HG02623 (cell line): ENCODE results near the gene ARHGEF12.
A peak's percentile ranks its signal among the peaks of the same experiment; 100 is the strongest.

ENCODE experiments used
- ATAC-seq: cut with Tn5 transposase; IDR thresholded peaks from one replicate; pipeline ENCODE4 v1.9.1; 2021; ENCODE audit warnings: moderate library complexity; ENCODE audit not compliant: unreplicated experiment

ARHGEF12 gene

DNA sequence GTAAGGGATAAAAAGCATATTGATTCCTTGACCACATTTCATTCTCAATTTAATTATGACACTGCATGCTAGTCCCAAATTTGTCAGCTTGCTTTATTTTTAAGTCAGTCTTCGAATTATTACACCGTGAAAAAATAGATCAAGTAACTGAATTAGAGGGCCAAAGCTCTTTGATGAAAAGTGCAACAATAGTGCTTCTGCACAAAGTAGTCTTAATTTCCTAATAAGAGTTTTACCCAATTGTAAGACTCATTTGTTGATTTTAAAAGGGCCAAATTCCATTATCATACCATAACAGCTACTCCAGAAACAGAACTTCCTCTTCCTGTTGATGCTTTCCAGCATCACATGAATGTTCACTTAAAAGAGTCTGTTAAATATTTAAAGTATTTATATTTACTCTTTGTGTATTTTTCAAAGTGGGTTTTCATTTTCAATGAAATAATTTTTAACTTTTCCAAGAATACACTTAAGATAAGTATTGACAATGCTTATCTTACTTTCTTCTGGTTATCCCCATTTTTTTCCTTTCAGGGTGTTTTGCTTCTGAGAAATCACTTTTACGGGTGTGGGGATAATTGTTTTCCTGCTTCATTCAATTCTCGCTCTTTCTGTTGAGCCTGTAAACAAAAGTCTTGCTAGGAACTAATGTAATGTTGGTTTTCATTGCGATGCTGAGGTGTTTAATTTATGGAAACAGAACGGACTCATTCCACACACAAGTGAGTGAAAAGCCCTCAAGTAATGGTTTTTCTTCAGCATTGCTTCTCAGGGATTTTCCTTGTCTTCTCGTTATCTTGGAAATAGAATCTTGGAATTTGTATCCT, 2.1 kb downstream of the ARHGEF12 start:
- no peak for ATAC-seq

GRCh38 chr11:120339394-120339890, 3.2 kb downstream of the ARHGEF12 start:
- ATAC-seq: no peak

DNA sequence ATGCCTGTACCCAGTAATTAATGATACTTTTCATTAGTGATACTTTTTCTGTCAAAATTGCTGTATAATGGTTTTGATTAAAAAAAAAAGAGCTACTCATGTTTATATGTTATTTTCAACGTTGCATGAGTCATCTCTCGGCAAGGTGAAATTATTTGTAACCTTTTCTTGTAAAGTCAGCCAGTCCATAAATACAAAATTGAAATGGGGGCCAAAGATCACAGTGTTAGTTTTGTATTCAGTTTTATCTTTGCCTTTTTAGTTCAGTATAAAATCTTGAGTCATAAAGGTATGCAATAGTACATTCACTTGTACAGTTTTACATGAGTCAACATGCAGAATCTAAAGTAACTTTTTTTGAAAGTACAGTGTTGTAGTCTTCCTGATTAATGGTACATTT, 4.3 kb downstream of the ARHGEF12 start:
- no peak for ATAC-seq

- ATAC-seq: no peak
Measured at GRCh38 chr11:120342226-120342625, 6.0 kb downstream of the ARHGEF12 start.

GRCh38 chr11:120342678-120343077, 6.5 kb downstream of the ARHGEF12 start:
- no peak for ATAC-seq

- ATAC-seq: peak; percentile 44
Measured at GRCh38 chr11:120343429-120343828, 7.2 kb downstream of the ARHGEF12 start.

DNA sequence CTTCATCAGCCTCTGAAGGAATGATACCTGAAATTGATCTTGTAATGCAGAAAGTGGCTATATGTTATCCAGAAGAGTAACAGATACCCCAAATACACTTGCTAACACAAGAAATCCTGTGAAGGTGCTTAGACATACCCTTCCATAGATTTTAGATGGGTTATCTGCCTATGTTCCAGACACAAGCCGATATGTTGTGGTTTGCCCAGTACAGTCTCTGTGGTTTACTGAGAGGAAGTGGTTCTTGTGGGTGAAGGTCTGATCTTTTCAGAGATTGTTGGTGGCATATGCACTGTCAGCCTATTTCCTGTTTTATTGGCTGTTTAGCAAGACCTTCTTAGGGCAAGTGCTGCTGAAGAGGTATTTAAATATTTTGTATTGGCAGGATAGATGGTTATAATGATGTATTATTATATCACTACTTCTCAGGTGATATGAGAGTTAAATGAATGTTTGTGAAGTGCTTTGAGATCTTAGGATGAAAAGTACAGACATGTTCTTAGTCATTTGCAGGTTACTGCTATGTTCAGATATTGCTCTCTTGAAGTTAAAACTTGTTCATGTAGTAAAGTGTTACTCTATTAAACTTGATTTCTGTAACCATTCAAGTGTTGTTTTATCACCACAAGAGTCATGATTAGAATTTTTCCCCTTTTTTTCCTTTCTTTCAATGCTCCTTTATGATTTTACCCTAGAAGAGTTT, 8.2 kb downstream of the ARHGEF12 start:
- ATAC-seq: peak; percentile 66

DNA sequence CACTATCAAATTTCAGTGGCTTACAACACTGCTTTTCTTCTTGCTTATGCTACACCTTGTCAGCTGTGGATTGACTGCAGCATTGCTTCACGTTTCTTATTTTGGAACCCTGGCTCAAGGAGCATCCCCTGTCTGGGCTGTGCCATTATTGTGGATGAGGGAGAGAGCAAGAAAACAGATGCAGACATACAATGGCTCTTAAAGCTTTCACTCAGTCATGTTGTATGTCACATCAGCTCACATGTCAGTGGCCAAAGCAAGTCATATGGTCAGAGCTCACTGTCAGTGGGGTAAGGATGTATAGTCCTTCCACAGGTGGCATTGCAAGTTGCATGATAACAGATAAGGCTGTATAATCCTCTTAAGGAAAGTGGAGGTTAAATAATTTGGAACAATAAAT, 10.0 kb downstream of the ARHGEF12 start:
- ATAC-seq: no peak

DNA sequence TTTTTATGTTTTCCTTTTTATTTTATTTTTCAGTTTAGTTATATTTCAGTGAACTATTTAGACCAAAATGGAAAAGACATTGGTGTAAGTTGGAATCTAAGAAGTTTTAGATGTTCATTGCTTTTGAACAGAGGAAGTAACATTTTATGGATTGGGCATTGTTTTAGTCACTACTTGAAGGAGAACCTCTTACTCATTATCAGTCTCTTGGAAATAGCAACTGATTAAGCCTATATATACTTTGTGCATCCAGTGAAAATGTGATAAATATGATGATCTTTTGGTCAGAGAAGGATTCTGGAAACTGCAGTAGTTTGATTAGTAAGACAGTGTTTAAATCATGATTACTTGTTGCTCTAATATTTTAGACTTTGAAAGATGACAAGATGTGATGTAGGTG, 14.4 kb downstream of the ARHGEF12 start:
- no peak for ATAC-seq

DNA sequence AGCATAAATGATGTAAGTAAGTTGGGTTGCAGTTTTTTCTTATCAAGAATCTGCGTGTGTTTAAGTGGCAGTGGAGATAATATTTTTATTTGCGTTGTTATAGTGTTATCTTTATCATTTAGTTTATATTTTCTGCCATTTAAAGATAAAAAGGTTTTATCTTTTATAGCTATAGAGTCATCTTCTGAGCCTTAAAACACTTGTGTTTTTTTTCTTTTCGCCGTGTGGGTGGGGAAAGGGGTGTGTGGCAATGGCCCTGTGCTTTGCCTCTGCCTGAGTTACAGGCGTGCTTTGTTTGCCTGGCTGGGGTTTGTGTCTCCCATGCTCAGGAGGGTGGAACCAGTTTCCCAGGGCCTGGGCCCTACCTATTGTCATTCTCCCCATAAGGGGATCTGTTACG, 16.2 kb downstream of the ARHGEF12 start:
- ATAC-seq: no peak

DNA sequence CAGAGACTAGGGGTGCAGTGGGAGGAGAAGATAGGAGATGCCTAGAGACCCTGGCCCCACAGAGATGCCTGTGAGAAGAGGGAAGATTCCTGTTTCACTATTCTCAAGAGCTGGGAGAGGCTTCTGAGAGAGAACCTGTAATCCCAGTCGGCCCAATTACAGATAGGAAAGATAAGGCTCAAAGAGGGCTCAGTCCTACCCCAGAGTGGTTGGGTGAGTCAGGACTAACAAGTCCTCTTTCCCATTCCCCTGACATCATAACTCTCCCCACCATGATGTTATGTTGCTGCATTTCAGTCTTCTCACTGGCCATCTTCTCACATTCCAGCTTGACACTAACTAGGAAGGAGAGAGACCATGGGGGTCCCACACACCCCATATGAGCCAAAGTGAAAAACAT, 17.9 kb downstream of the ARHGEF12 start:
- ATAC-seq: no peak

GRCh38 chr11:120354779-120355178, 18.6 kb downstream of the ARHGEF12 start:
- ATAC-seq: no peak

- ATAC-seq: no peak
Measured at GRCh38 chr11:120357620-120358019, 21.4 kb downstream of the ARHGEF12 start.

DNA sequence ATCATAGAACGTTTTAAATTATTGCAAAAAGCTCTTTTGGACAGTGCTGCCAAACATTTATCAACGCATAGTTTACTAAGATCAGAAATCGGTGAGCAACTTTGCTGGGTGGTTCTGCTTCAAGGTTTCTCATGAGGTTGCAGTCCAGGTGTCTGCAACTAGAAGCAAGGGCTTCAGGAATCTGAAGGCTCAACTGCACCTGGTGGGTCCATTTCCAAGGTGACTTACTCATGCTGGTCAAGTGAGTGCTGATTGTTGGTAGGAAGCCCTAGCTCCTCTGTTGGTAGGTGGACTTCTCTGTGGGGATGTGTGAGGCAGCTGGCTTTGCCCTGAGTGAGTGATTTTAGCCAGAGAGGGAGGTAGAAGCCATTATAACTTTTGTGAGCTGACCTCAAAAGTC, 22.5 kb downstream of the ARHGEF12 start:
- no peak for ATAC-seq

- no peak for ATAC-seq
Measured at GRCh38 chr11:120363436-120363835, 27.2 kb downstream of the ARHGEF12 start.

DNA sequence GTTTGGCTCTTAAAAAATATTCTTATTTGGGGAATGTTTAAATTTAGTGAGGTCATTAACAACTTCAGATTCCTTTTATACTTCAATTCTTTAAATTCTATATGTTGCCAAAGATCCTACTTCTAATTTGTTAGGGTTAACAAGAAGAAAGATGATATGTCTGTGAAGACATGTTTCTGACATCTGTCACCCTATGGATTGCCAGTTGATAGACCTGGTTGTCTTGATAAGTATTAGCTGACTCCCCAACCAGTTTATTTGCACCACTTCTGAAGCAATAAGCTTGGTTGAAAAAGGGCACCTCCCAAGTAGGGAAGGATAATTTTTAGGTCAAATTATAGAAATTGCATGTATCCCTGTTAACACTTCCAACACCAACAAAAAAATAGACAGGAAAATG, 29.3 kb downstream of the ARHGEF12 start:
- ATAC-seq: no peak

GRCh38 chr11:120372296-120372695, 36.1 kb downstream of the ARHGEF12 start:
- ATAC-seq: no peak

GRCh38 chr11:120375076-120375475, 38.9 kb downstream of the ARHGEF12 start:
- no peak for ATAC-seq

DNA sequence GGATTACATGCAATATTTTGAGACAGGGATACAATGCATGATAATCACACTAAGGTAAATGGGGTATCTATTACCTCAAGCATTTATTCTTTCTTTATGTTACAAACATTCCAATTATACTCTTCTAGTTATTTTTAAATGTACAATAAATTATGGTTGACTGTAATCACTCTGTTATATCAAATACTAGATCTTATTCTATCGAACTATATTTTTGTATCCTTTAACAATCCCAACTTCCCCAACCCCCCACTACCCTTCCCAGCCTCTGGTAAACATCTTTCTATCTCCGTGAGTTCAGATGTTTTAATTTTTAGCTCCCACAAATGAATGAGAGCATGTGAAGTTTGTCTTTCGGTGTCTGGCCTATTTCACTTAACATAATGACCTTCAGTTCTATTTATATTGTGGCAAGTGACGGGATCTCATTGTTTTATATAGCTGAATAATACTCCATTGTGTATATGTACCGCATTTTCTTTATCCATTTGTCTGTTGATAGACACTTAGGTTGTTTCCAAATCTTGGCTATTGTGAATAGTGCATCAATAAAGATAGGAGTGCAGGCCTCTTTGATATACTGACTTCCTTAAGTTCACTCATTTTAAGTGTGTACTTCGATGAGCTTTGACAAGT, 40.5 kb downstream of the ARHGEF12 start:
- ATAC-seq: no peak

- ATAC-seq: no peak
Measured at GRCh38 chr11:120378474-120378873, 42.3 kb downstream of the ARHGEF12 start.

DNA sequence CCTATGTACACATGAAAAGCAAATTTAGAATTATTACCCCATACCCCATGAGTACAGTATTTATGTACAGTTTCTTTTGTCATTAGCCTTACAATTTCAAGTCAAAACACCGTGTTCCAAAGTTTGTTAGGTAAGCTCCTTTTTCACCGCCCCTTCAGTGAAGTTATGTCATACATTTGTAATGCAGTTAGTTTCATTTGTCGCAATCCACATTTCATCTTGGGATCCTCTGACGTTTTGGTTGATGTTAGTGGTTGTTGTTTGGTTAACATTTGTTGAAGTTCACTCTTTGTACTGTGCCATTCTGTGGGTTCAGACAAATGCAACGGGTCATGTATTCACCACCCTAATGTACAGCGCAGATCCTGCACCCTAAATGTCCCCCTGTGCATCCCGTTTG, 45.2 kb downstream of the ARHGEF12 start:
- no peak for ATAC-seq
